ENCODE results near the gene PIP5K1B. TPM values are rescaled to one million over a fixed set of nuclear protein-coding genes. Genes with fewer than 3 reads are reported as not detected.

PIP5K1B gene
- total RNA-seq, 1 experiment from 2014 or later: not detected

- Histone ChIP-seq H3K4me3 (ENCODE audit: low read depth, low read length, poor library complexity, severe bottlenecking) (peak overlapping the region; percentile 67), H3K27ac (ENCODE audit: low read depth, low read length, poor library complexity, severe bottlenecking) (no peak overlapping the region), H3K27me3 (replicated peaks; ENCODE audit: insufficient read depth, low read depth, low read length, poor library complexity) (no peaks in the 10 kb centered on the region), H3K9me3 (ENCODE audit: low read depth, low read length, poor library complexity, severe bottlenecking) (no peaks in the 10 kb centered on the region), H3K4me1 (ENCODE audit: insufficient read depth, low read length, poor library complexity, severe bottlenecking) (peaks cover 10% of the 10 kb centered on the region), H3K36me3 (ENCODE audit: insufficient read depth, low read length, poor library complexity, severe bottlenecking) (no peaks in the 10 kb centered on the region)
- intact Hi-C loops (cut with micrococcal nuclease; ENCODE audit: unreplicated experiment): no loop called here
- TSS peak; percentile 65 for BruUV-seq (replicated peaks)
- no peak for DNase-seq (ENCODE audit: low spot score)
- ChIA-PET CTCF (no interaction called here), POLR2A (ENCODE audit: low non-redundant PET) (no interaction called here)
- TF ChIP-seq CTCF (conservative IDR thresholded peaks at IDR 0.05; ENCODE audit: low read depth, low read length) (no peak), EZH2 (IDR thresholded peaks at IDR 0.05; ENCODE audit: borderline replicate concordance, low read depth, low read length, poor library complexity, severe bottlenecking) (no peak)
Measured at GRCh38 chr9:68780720-68781119, 75.7 kb downstream of the PIP5K1B start.

GRCh38 chr9:68781928-68782327, 76.9 kb downstream of the PIP5K1B start:
- Histone ChIP-seq H3K4me1 (ENCODE audit: insufficient read depth, low read length, poor library complexity, severe bottlenecking) (peaks cover 10% of the 10 kb centered on the region), H3K36me3 (ENCODE audit: insufficient read depth, low read length, poor library complexity, severe bottlenecking) (no peaks in the 10 kb centered on the region), H3K27me3 (replicated peaks; ENCODE audit: insufficient read depth, low read depth, low read length, poor library complexity) (no peaks in the 10 kb centered on the region), H3K9me3 (ENCODE audit: low read depth, low read length, poor library complexity, severe bottlenecking) (no peaks in the 10 kb centered on the region), H3K4me3 (ENCODE audit: low read depth, low read length, poor library complexity, severe bottlenecking) (no peak overlapping the region), H3K27ac (ENCODE audit: low read depth, low read length, poor library complexity, severe bottlenecking) (no peak overlapping the region)
- DNase-seq (ENCODE audit: low spot score): no peak
- no peak for TF ChIP-seq CTCF (conservative IDR thresholded peaks at IDR 0.05; ENCODE audit: low read depth, low read length)
- no peak for TF ChIP-seq EZH2 (IDR thresholded peaks at IDR 0.05; ENCODE audit: borderline replicate concordance, low read depth, low read length, poor library complexity, severe bottlenecking)
- CTCF ChIA-PET: no interaction called here
- BruUV-seq (replicated peaks): no TSS peak
- intact Hi-C loops (cut with micrococcal nuclease; ENCODE audit: unreplicated experiment): no loop called here
- POLR2A ChIA-PET (ENCODE audit: low non-redundant PET): no interaction called here

- Histone ChIP-seq H3K36me3 (ENCODE audit: insufficient read depth, low read length, poor library complexity, severe bottlenecking) (no peaks in the 10 kb centered on the region), H3K27ac (ENCODE audit: low read depth, low read length, poor library complexity, severe bottlenecking) (no peak overlapping the region), H3K27me3 (replicated peaks; ENCODE audit: insufficient read depth, low read depth, low read length, poor library complexity) (no peaks in the 10 kb centered on the region), H3K4me1 (ENCODE audit: insufficient read depth, low read length, poor library complexity, severe bottlenecking) (peaks cover 10% of the 10 kb centered on the region), H3K9me3 (ENCODE audit: low read depth, low read length, poor library complexity, severe bottlenecking) (no peaks in the 10 kb centered on the region), H3K4me3 (ENCODE audit: low read depth, low read length, poor library complexity, severe bottlenecking) (no peak overlapping the region)
- ChIA-PET CTCF (no interaction called here), POLR2A (ENCODE audit: low non-redundant PET) (no interaction called here)
- BruUV-seq (replicated peaks): no TSS peak
- no peak for DNase-seq (ENCODE audit: low spot score)
- TF ChIP-seq CTCF (conservative IDR thresholded peaks at IDR 0.05; ENCODE audit: low read depth, low read length): no peak
- TF ChIP-seq EZH2 (IDR thresholded peaks at IDR 0.05; ENCODE audit: borderline replicate concordance, low read depth, low read length, poor library complexity, severe bottlenecking): no peak
- intact Hi-C loops (cut with micrococcal nuclease; ENCODE audit: unreplicated experiment): no loop called here
Measured at GRCh38 chr9:68782546-68782945, 77.5 kb downstream of the PIP5K1B start.
